Adipocyte (in vitro differentiated cells): ENCODE results near the gene CARD11.
A peak's percentile ranks its signal among the peaks of the same experiment; 100 is the strongest.

Experiments
- DNase-seq: peaks from one replicate; pipeline ENCODE4 v3.0.0-alpha.2; 2015; ENCODE audit warnings: low read depth
- H3K27me3 ChIP-seq: replicated peaks from 2 replicates; pipeline ENCODE4 v1.7.0; 2013; ENCODE audit warnings: mild to moderate bottlenecking, low read length, moderate library complexity; ENCODE audit not compliant: control insufficient read depth, insufficient read depth
- H3K36me3 ChIP-seq: 2 replicates; pipeline ENCODE4 v1.7.0; 2013; ENCODE audit warnings: low read length, mild to moderate bottlenecking, moderate library complexity; ENCODE audit not compliant: control insufficient read depth, insufficient read depth, severe bottlenecking
- H3K4me1 ChIP-seq: 2 replicates; pipeline ENCODE4 v1.7.0; 2013; ENCODE audit warnings: mild to moderate bottlenecking, low read length, moderate library complexity; ENCODE audit not compliant: control insufficient read depth, insufficient read depth
- H3K4me3 ChIP-seq: 2 replicates; pipeline ENCODE4 v1.7.0; 2013; ENCODE audit warnings: mild to moderate bottlenecking, low read length, moderate library complexity
- H3K9ac ChIP-seq: 2 replicates; pipeline ENCODE4 v1.7.0; 2013; ENCODE audit warnings: mild to moderate bottlenecking, low read length, moderate library complexity
- H3K9me3 ChIP-seq: 2 replicates; pipeline ENCODE4 v1.7.0; 2013; ENCODE audit warnings: mild to moderate bottlenecking, low read length, moderate library complexity; ENCODE audit not compliant: control insufficient read depth

The CARD11 gene

DNA sequence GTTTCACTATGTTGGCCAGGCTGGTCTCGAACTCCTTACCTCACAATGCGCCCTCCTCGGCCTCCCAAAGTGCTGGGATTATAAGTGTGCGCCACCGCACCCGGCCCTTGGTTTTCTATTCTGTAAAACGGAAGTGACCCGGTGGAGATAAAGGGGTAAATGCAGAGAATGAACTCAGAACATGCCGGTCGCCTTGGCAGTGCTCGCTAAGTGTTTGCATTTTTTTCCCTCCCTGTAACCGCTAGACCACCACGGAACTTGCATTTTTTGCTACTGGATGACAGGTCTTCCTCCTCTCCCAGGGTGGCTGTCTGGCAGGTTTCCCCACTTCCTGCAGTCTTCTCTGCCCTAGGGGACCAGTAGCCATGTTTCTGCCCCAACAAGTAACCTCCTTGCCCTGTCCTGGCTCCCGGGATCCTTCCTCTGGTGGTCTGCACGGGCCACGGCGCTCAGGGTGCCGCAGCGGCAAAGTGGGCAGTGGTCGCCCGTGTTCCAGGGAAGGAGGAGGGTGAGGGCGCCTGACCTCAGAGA, 180.8 kb downstream of the CARD11 start:
- no peak for DNase-seq
- H3K9ac ChIP-seq = peak overlapping the region; percentile 79
- peaks cover 29% of the 10 kb centered on the region for H3K4me1 ChIP-seq
- no peaks in the 10 kb centered on the region for H3K9me3 ChIP-seq
- H3K36me3 ChIP-seq = no peaks in the 10 kb centered on the region
- no peaks in the 10 kb centered on the region for H3K27me3 ChIP-seq
- peak overlapping the region; percentile 70 for H3K4me3 ChIP-seq

DNA sequence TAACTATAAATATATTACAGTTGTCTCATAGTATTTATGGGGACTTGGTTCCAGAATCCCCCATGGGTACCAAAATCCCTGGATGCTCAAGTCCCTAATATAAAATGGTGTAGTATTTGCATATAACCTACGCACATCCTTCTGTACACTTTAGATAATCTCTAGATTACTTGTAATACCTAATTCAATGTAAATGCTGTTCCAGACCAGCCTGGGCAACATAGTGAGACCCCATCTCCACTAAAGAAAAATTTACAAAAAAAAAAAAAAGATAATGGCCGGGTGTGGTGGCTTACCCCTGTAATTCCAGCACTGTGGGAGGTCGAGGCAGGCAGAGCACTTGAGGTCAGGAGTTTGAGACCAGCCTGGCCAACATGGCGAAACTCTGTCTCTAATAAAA, 182.2 kb downstream of the CARD11 start:
- Histone ChIP-seq H3K4me1 (peaks cover 29% of the 10 kb centered on the region), H3K9me3 (no peaks in the 10 kb centered on the region), H3K36me3 (no peaks in the 10 kb centered on the region), H3K9ac (no peak overlapping the region), H3K27me3 (no peaks in the 10 kb centered on the region), H3K4me3 (no peak overlapping the region)
- DNase-seq = no peak

DNA sequence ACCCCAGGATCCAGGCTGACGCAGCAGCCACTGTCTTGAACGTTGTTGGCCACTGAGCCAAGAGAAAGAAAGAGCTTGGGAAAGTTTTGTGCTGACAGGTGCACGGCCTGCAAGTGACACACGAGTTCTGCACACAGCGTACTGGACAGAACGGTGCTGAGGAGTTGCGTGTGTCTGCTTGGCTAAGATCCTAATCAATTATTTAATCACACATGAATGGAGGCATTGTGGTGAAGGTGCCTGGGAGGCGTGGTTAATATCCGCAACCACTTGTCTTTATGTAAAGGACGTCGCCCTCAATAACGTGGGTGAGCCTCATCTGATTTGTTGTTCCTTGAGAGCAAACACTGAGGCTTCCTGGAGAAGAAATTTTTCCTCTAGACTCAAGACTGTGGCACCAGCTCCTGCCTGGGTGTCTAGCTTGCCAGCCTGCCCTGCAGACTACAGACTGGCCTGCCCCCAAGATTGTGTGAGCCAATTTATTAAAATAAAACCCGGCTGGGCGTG, 183.0 kb downstream of the CARD11 start:
- DNase-seq = no peak
- Histone ChIP-seq H3K4me3 (no peak overlapping the region), H3K36me3 (no peaks in the 10 kb centered on the region)

DNA sequence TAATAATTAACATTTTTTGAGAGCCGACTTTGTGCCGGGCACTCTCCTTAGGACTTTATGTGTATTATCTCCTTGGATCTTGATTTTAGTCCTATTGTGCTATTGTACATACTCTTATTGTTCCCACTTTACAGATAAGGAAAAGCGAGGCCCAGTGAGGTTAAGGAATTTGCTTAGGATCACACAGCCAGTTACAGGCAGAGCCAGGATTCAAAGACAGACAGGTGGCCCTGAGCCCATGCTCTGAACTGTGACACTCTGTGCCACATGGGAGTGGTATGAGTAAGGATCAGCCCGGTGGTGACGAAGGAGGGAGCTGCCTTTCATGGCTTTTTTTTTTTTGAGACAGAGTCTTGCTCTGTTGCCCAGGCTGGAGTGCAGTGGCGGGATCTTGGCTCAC, 183.7 kb downstream of the CARD11 start:
- Histone ChIP-seq H3K4me1 (peaks cover 25% of the 10 kb centered on the region), H3K9ac (no peak overlapping the region), H3K27me3 (no peaks in the 10 kb centered on the region), H3K36me3 (no peaks in the 10 kb centered on the region), H3K4me3 (no peak overlapping the region), H3K9me3 (no peaks in the 10 kb centered on the region)
- DNase-seq = no peak

More for the DNA sequence above, 183.0 kb downstream of the CARD11 start:
- Histone ChIP-seq H3K4me1 (peaks cover 29% of the 10 kb centered on the region), H3K27me3 (no peaks in the 10 kb centered on the region), H3K9ac (no peak overlapping the region), H3K9me3 (no peaks in the 10 kb centered on the region)

DNA sequence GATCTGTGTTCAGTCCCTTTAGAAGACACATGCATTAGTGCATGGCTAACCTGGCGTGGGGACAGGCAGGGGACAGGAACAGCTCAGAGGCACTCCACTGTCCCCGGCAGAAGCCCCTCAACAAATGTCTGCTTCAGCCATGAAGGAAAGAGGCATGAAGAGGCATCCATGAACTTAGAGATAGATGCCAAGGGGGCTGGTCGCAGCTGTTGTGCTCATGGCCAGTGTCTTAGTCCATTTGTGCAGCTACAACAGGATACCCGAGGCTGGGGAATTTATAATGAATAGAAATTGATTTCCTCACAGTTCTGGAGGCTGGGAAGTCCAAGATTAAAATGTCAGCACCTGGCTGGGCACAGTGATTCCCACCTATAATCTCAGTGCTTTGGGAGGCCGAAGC, 185.0 kb downstream of the CARD11 start:
- H3K4me1 ChIP-seq = peaks cover 13% of the 10 kb centered on the region
- no peaks in the 10 kb centered on the region for H3K9me3 ChIP-seq
- H3K27me3 ChIP-seq = no peaks in the 10 kb centered on the region
- no peak overlapping the region for H3K4me3 ChIP-seq
- DNase-seq = no peak
- no peak overlapping the region for H3K9ac ChIP-seq
- H3K36me3 ChIP-seq = no peaks in the 10 kb centered on the region

DNA sequence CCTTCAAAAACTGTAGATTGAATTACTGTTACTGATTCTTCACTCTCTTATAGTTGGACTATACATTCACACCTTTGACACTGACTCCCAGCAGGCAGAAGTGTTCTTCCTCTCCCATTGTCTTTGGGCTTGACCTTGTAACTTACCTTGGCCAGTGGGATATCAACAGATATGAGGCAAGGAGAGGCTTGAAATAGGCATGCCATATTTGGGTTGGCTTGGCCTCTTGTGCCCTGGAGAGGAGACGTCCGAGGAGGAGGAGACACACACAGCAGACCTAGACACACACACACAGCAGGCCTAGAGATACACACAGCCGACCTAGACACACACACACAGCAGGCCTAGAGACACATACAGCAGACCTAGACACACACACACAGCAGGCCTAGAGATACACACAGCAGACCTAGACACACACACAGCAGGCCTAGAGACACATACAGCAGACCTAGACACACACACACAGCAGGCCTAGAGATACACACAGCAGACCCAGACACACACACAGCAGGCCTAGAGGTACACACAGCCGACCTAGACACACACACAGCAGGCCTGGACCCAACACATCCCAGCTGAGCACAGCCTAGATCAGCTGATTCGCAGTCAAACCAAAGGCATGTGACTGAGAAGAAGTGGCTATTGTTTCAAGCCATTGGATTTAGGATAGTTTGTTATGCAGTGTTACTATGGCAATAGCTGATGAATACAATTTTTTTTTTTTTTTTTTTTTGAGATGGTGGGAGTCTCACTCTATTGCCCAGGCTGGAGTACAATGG, 187.1 kb downstream of the CARD11 start:
- no peak for DNase-seq
- H3K27me3 ChIP-seq = no peaks in the 10 kb centered on the region
- H3K4me3 ChIP-seq = no peak overlapping the region
- H3K9ac ChIP-seq = no peak overlapping the region
- H3K9me3 ChIP-seq = no peaks in the 10 kb centered on the region
- peaks cover 13% of the 10 kb centered on the region for H3K4me1 ChIP-seq
- H3K36me3 ChIP-seq = no peaks in the 10 kb centered on the region
